Keratinocyte (primary cell): ENCODE data around the gene C1orf52.

Source experiments
- CTCF ChIP-seq, 3 experiments: IDR thresholded peaks in 1 of 3; conservative IDR thresholded peaks in 1 of 3; optimal IDR thresholded peaks in 1 of 3; 2 replicates in 2 of 3; 3 replicates in 1 of 3; pipeline versions ENCODE3 to v1.5.1; 2011; ENCODE audit warnings: low read length in 3 of 3, mild to moderate bottlenecking in 3 of 3, moderate library complexity in 2 of 3, control low read depth in 1 of 3, inconsistent platforms in 1 of 3; ENCODE audit not compliant: insufficient read depth in 2 of 3; ENCODE audit errors: extremely low read depth in 1 of 3
- EZH2 ChIP-seq: IDR thresholded peaks from one replicate; pipeline ENCODE4 v1.6.1; 2012; ENCODE audit warnings: inconsistent platforms, mild to moderate bottlenecking, low read length, moderate library complexity

- TF ChIP-seq CTCF (optimal IDR thresholded peaks at IDR 0.05 in 1 of 3, IDR thresholded peaks at IDR 0.05 in 1 of 3, conservative IDR thresholded peaks at IDR 0.05 in 1 of 3; ENCODE audit: extremely low read depth in 1 of 3, insufficient read depth in 2 of 3, low read length in 3 of 3) = no peak
- TF ChIP-seq EZH2 = no peak
Observed at GRCh38 chr1:85273397-85273796, 13.9 kb upstream of the C1orf52 start.
